ENCODE measurements around the gene KAT6B. TPM values are rescaled to one million over a fixed set of nuclear protein-coding genes. Genes with fewer than 3 reads are reported as not detected.

The KAT6B gene
- total RNA-seq, 2 donors from 2014 or later = 28.0 to 97.8 TPM

- intact Hi-C loops (cut with DNase I) = no loop called here
- no peak overlapping the region for H3K27ac ChIP-seq
- no peaks in the 10 kb centered on the region for H3K4me1 ChIP-seq (replicated peaks)
- H3K4me3 ChIP-seq = no peak overlapping the region
- H3K36me3 ChIP-seq = peaks cover 0 to 5% of the 10 kb centered on the region in 2 donors
- no peak for DNase-seq (ENCODE audit: low spot score)
- WGBS = 83% methylated on average over 14 of the region's 14 CpGs
- no peaks in the 10 kb centered on the region for H3K9me3 ChIP-seq
- TF ChIP-seq CTCF (IDR thresholded peaks at IDR 0.05) = no peak
- TF ChIP-seq POLR2A (IDR thresholded peaks at IDR 0.05) = no peak
- no peak for TF ChIP-seq POLR2AphosphoS5 (IDR thresholded peaks at IDR 0.05)
- H3K27me3 ChIP-seq (replicated peaks; ENCODE audit: insufficient read depth) = no peaks in the 10 kb centered on the region
These were observed 208.4 kb downstream of the KAT6B start for GRCh38 chr10:75034714-75035258.

GRCh38 chr10:75035975-75036708 lies 209.7 kb downstream of the KAT6B start:
- no peaks in the 10 kb centered on the region for H3K36me3 ChIP-seq
- TF ChIP-seq POLR2AphosphoS5 (IDR thresholded peaks at IDR 0.05) (no peak), POLR2A (IDR thresholded peaks at IDR 0.05) (no peak), CTCF (IDR thresholded peaks at IDR 0.05) (no peak)
- DNase-seq (ENCODE audit: low spot score) = no peak
- no peaks in the 10 kb centered on the region for H3K4me1 ChIP-seq (replicated peaks)
- intact Hi-C loops (cut with DNase I) = no loop called here
- H3K27me3 ChIP-seq (replicated peaks; ENCODE audit: insufficient read depth) = no peaks in the 10 kb centered on the region
- no peak overlapping the region for H3K4me3 ChIP-seq
- H3K27ac ChIP-seq = no peak overlapping the region
- 91% methylated on average over 10 of the region's 10 CpGs for WGBS
- H3K9me3 ChIP-seq = no peaks in the 10 kb centered on the region

- intact Hi-C loops (cut with DNase I) = no loop called here
- H3K36me3 ChIP-seq = no peaks in the 10 kb centered on the region
- WGBS = 92% methylated on average over 31 of the region's 32 CpGs
These were observed 211.1 kb downstream of the KAT6B start for GRCh38 chr10:75037171-75038153.

GRCh38 chr10:75038335-75038734 lies 211.9 kb downstream of the KAT6B start:
- H3K36me3 ChIP-seq = no peaks in the 10 kb centered on the region
- no peak overlapping the region for H3K4me3 ChIP-seq
- intact Hi-C loops (cut with DNase I) = no loop called here
- no peaks in the 10 kb centered on the region for H3K27me3 ChIP-seq (replicated peaks; ENCODE audit: insufficient read depth)
- WGBS = 78% methylated on average over 7 of the region's 7 CpGs
- no peak for DNase-seq (ENCODE audit: low spot score)
- no peak overlapping the region for H3K27ac ChIP-seq
- H3K4me1 ChIP-seq (replicated peaks) = no peaks in the 10 kb centered on the region
- TF ChIP-seq POLR2A (IDR thresholded peaks at IDR 0.05) = no peak
- no peak for TF ChIP-seq CTCF (IDR thresholded peaks at IDR 0.05)
- TF ChIP-seq POLR2AphosphoS5 (IDR thresholded peaks at IDR 0.05) = no peak
- H3K9me3 ChIP-seq = no peaks in the 10 kb centered on the region

More at GRCh38 chr10:75037171-75038153, 211.1 kb downstream of the KAT6B start:
- no peak overlapping the region for H3K4me3 ChIP-seq
- no peaks in the 10 kb centered on the region for H3K4me1 ChIP-seq (replicated peaks)
- no peak overlapping the region for H3K27ac ChIP-seq
- H3K27me3 ChIP-seq (replicated peaks; ENCODE audit: insufficient read depth) = no peaks in the 10 kb centered on the region
- TF ChIP-seq POLR2A (IDR thresholded peaks at IDR 0.05) = no peak
- no peak for TF ChIP-seq CTCF (IDR thresholded peaks at IDR 0.05)
- TF ChIP-seq POLR2AphosphoS5 (IDR thresholded peaks at IDR 0.05) = no peak
- no peaks in the 10 kb centered on the region for H3K9me3 ChIP-seq
- no peak for DNase-seq (ENCODE audit: low spot score)

Measured in prostate gland (tissue), 2 donors.